Measurements from ENCODE around the gene KRTAP23-1.
A peak's percentile ranks its signal among the peaks of the same experiment; 100 is the strongest.

The KRTAP23-1 gene

DNA sequence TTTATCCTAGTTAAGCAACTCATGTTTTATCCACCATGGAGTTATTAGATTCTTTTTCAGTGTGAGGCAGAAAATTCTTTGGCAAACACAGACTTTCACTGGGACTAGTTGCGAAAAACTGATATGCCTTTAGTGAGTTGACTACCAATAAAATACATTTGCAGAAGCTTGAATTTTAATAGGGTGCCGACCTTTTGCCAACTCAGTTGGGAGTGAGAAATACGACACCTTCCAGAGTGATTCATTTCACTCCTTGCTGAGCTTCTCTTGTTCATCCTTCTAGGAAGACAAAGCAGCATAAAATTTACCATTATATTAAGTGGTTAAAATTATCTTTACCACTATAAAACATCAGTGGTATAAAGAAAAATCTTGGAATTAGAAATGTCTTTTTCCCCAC is 1.2 kb upstream of the KRTAP23-1 start:
- Histone ChIP-seq H4K91ac (ENCODE audit: low read length) (no peak overlapping the region), H2BK15ac (ENCODE audit: low read depth, poor library complexity, severe bottlenecking) (no peak overlapping the region), H2AK5ac (ENCODE audit: low read length, severe bottlenecking) (no peak overlapping the region), H3K4me1 (ENCODE audit: control insufficient read depth, insufficient read depth, low read depth, low read length) (no peaks in the 10 kb centered on the region), H3K4me2 (ENCODE audit: low read length, poor library complexity, severe bottlenecking) (no peak overlapping the region), H4K8ac (ENCODE audit: low read length) (no peak overlapping the region), H2BK5ac (ENCODE audit: low read depth, low read length, poor library complexity, severe bottlenecking) (no peak overlapping the region), H2BK120ac (ENCODE audit: low read depth, low read length) (no peak overlapping the region), H3K9ac (ENCODE audit: low read length) (no peak overlapping the region), H2AFZ (ENCODE audit: low read depth, low read length) (no peak overlapping the region), H3K14ac (ENCODE audit: low read length in 2 of 2) (no peak overlapping the region), H3K27me3 (ENCODE audit: control insufficient read depth in 1 of 2, insufficient read depth in 1 of 2, low read length in 2 of 2) (no peaks in the 10 kb centered on the region), H3K36me3 (ENCODE audit: control insufficient read depth in 1 of 2, insufficient read depth in 2 of 2, low read depth in 1 of 2, low read length in 2 of 2) (no peaks in the 10 kb centered on the region), H3K23ac (ENCODE audit: low read length in 2 of 2) (no peak overlapping the region), H3K27ac (ENCODE audit: low read length, poor library complexity, severe bottlenecking) (no peak overlapping the region), H3K79me1 (replicated peaks; ENCODE audit: low read length, poor library complexity, severe bottlenecking) (no peaks in the 10 kb centered on the region), H2BK12ac (ENCODE audit: low read length in 2 of 2) (no peak overlapping the region), H3K4ac (ENCODE audit: low read depth in 1 of 2, low read length in 2 of 2) (no peak overlapping the region), H3K9me3 (ENCODE audit: control insufficient read depth, low read length) (no peaks in the 10 kb centered on the region), H3K18ac (ENCODE audit: low read depth in 1 of 2, low read length in 2 of 2) (no peak overlapping the region), H3K4me3 (ENCODE audit: insufficient read depth in 1 of 2, low read depth in 1 of 2, low read length in 2 of 2) (no peak overlapping the region)
- 33% methylated on average over 1 of the region's 3 CpGs for WGBS
- DNase-seq, result no peak

- Histone ChIP-seq H2BK12ac (ENCODE audit: low read length in 2 of 2) (no peak overlapping the region), H2AFZ (ENCODE audit: low read depth, low read length) (no peak overlapping the region), H3K14ac (ENCODE audit: low read length in 2 of 2) (no peak overlapping the region), H3K27me3 (ENCODE audit: control insufficient read depth in 1 of 2, insufficient read depth in 1 of 2, low read length in 2 of 2) (no peaks in the 10 kb centered on the region), H3K18ac (ENCODE audit: low read depth in 1 of 2, low read length in 2 of 2) (no peak overlapping the region), H2BK120ac (ENCODE audit: low read depth, low read length) (no peak overlapping the region), H3K4me2 (ENCODE audit: low read length, poor library complexity, severe bottlenecking) (no peak overlapping the region), H3K9ac (ENCODE audit: low read length) (no peak overlapping the region), H3K36me3 (ENCODE audit: control insufficient read depth in 1 of 2, insufficient read depth in 2 of 2, low read depth in 1 of 2, low read length in 2 of 2) (no peaks in the 10 kb centered on the region), H2AK5ac (ENCODE audit: low read length, severe bottlenecking) (no peak overlapping the region), H4K91ac (ENCODE audit: low read length) (no peak overlapping the region), H2BK15ac (ENCODE audit: low read depth, poor library complexity, severe bottlenecking) (no peak overlapping the region), H3K27ac (ENCODE audit: low read length, poor library complexity, severe bottlenecking) (no peak overlapping the region), H3K23ac (ENCODE audit: low read length in 2 of 2) (no peak overlapping the region), H3K4ac (ENCODE audit: low read depth in 1 of 2, low read length in 2 of 2) (no peak overlapping the region), H3K4me1 (ENCODE audit: control insufficient read depth, insufficient read depth, low read depth, low read length) (no peaks in the 10 kb centered on the region), H2BK5ac (ENCODE audit: low read depth, low read length, poor library complexity, severe bottlenecking) (no peak overlapping the region), H3K9me3 (ENCODE audit: control insufficient read depth, low read length) (no peaks in the 10 kb centered on the region), H4K8ac (ENCODE audit: low read length) (no peak overlapping the region), H3K79me1 (replicated peaks; ENCODE audit: low read length, poor library complexity, severe bottlenecking) (no peaks in the 10 kb centered on the region), H3K4me3 (ENCODE audit: insufficient read depth in 1 of 2, low read depth in 1 of 2, low read length in 2 of 2) (no peak overlapping the region)
- no peak for DNase-seq
- WGBS, result 43% methylated on average over 1 of the region's 2 CpGs
These were observed 3.4 kb downstream of the KRTAP23-1 start for GRCh38 chr21:30345014-30345413.

- H3K27me3 ChIP-seq (ENCODE audit: control insufficient read depth in 1 of 2, insufficient read depth in 1 of 2, low read length in 2 of 2), result no peaks in the 10 kb centered on the region
- no peak overlapping the region for H3K9ac ChIP-seq (ENCODE audit: low read length)
- H2BK5ac ChIP-seq (ENCODE audit: low read depth, low read length, poor library complexity, severe bottlenecking), result no peak overlapping the region
- no peak overlapping the region for H2BK120ac ChIP-seq (ENCODE audit: low read depth, low read length)
- H2AFZ ChIP-seq (ENCODE audit: low read depth, low read length), result no peak overlapping the region
- no peak overlapping the region for H3K4ac ChIP-seq (ENCODE audit: low read depth in 1 of 2, low read length in 2 of 2)
- H3K4me1 ChIP-seq (ENCODE audit: control insufficient read depth, insufficient read depth, low read depth, low read length), result peaks cover 1% of the 10 kb centered on the region
- H3K27ac ChIP-seq (ENCODE audit: low read length, poor library complexity, severe bottlenecking), result no peak overlapping the region
- no peak overlapping the region for H2BK12ac ChIP-seq (ENCODE audit: low read length in 2 of 2)
- no peaks in the 10 kb centered on the region for H3K36me3 ChIP-seq (ENCODE audit: control insufficient read depth in 1 of 2, insufficient read depth in 2 of 2, low read depth in 1 of 2, low read length in 2 of 2)
- H3K4me2 ChIP-seq (ENCODE audit: low read length, poor library complexity, severe bottlenecking), result no peak overlapping the region
- peak; percentile 13 for DNase-seq
- H3K79me1 ChIP-seq (replicated peaks; ENCODE audit: low read length, poor library complexity, severe bottlenecking), result no peaks in the 10 kb centered on the region
- H4K8ac ChIP-seq (ENCODE audit: low read length), result no peak overlapping the region
- H2AK5ac ChIP-seq (ENCODE audit: low read length, severe bottlenecking), result no peak overlapping the region
- H3K18ac ChIP-seq (ENCODE audit: low read depth in 1 of 2, low read length in 2 of 2), result no peak overlapping the region
- no peak overlapping the region for H4K91ac ChIP-seq (ENCODE audit: low read length)
- no peak overlapping the region for H3K23ac ChIP-seq (ENCODE audit: low read length in 2 of 2)
- H3K4me3 ChIP-seq (ENCODE audit: insufficient read depth in 1 of 2, low read depth in 1 of 2, low read length in 2 of 2), result no peak overlapping the region
- H3K9me3 ChIP-seq (ENCODE audit: control insufficient read depth, low read length), result no peaks in the 10 kb centered on the region
- WGBS, result 42% methylated on average over 1 of the region's 2 CpGs
- H2BK15ac ChIP-seq (ENCODE audit: low read depth, poor library complexity, severe bottlenecking), result no peak overlapping the region
- H3K14ac ChIP-seq (ENCODE audit: low read length in 2 of 2), result no peak overlapping the region
These were observed 7.5 kb downstream of the KRTAP23-1 start for GRCh38 chr21:30340714-30341573.

DNA sequence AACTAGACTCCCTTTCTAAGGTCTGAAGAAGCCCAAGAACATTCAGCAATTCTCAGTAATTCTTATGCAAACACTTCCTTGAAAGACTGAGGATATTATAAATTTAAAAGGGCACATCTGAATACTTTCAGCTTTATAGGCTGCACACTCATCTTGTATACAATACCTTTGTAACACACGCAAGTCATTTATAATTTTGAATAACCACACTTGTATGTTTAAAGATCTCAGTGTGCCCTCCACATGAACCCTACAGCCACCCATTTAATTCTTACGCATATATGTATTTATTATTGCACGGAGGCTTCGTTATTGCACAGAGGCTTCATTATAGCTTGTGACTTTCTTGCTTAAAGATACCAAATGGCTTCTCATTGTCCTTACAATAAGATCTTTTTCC is 9.7 kb downstream of the KRTAP23-1 start:
- H3K36me3 ChIP-seq (ENCODE audit: control insufficient read depth in 1 of 2, insufficient read depth in 2 of 2, low read depth in 1 of 2, low read length in 2 of 2), result no peaks in the 10 kb centered on the region
- H3K27ac ChIP-seq (ENCODE audit: low read length, poor library complexity, severe bottlenecking), result no peak overlapping the region
- 93% methylated on average over 4 of the region's 4 CpGs for WGBS
- no peak overlapping the region for H2BK12ac ChIP-seq (ENCODE audit: low read length in 2 of 2)
- no peak overlapping the region for H3K4ac ChIP-seq (ENCODE audit: low read depth in 1 of 2, low read length in 2 of 2)
- no peak overlapping the region for H2AK5ac ChIP-seq (ENCODE audit: low read length, severe bottlenecking)
- no peak overlapping the region for H2BK120ac ChIP-seq (ENCODE audit: low read depth, low read length)
- H3K27me3 ChIP-seq (ENCODE audit: control insufficient read depth in 1 of 2, insufficient read depth in 1 of 2, low read length in 2 of 2), result no peaks in the 10 kb centered on the region
- H4K91ac ChIP-seq (ENCODE audit: low read length), result no peak overlapping the region
- H4K8ac ChIP-seq (ENCODE audit: low read length), result no peak overlapping the region
- no peak overlapping the region for H2BK15ac ChIP-seq (ENCODE audit: low read depth, poor library complexity, severe bottlenecking)
- H3K79me1 ChIP-seq (replicated peaks; ENCODE audit: low read length, poor library complexity, severe bottlenecking), result no peaks in the 10 kb centered on the region
- H3K18ac ChIP-seq (ENCODE audit: low read depth in 1 of 2, low read length in 2 of 2), result no peak overlapping the region
- H2AFZ ChIP-seq (ENCODE audit: low read depth, low read length), result no peak overlapping the region
- no peak overlapping the region for H3K4me3 ChIP-seq (ENCODE audit: insufficient read depth in 1 of 2, low read depth in 1 of 2, low read length in 2 of 2)
- H3K9ac ChIP-seq (ENCODE audit: low read length), result no peak overlapping the region
- DNase-seq, result no peak
- no peak overlapping the region for H2BK5ac ChIP-seq (ENCODE audit: low read depth, low read length, poor library complexity, severe bottlenecking)
- H3K4me1 ChIP-seq (ENCODE audit: control insufficient read depth, insufficient read depth, low read depth, low read length), result peaks cover 1% of the 10 kb centered on the region
- H3K23ac ChIP-seq (ENCODE audit: low read length in 2 of 2), result no peak overlapping the region
- H3K14ac ChIP-seq (ENCODE audit: low read length in 2 of 2), result no peak overlapping the region
- no peak overlapping the region for H3K4me2 ChIP-seq (ENCODE audit: low read length, poor library complexity, severe bottlenecking)
- no peaks in the 10 kb centered on the region for H3K9me3 ChIP-seq (ENCODE audit: control insufficient read depth, low read length)
